Inferior parietal cortex (tissue), 1 donor: ENCODE results near the gene GABPB1.

Experiments used
- DNase-seq: peaks from one replicate; pipeline ENCODE4 v3.0.0-alpha.2; 2016; ENCODE audit errors: extremely low spot score

The GABPB1 gene

GRCh38 chr15:50277370-50277769 is 77.6 kb downstream of the GABPB1 start:
- no peak for DNase-seq

DNA sequence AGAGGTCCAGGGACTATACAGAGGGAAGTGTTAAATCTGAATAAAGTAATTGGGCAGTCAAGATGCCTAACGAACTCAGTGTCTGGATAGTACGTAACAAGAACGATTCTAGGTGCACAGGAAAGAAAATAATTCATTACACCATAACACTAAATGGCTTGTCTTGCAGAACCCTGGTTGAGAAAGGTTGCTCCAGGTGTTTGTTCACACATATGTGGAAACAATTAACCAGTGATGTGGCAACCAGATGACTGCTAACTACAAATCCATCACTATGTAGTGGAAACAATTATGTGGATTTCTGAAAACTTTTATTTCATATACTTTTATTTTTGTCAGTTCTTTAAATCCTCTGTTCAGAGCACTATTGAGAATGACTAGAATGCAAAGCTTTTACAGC is 79.1 kb downstream of the GABPB1 start:
- no peak for DNase-seq

DNA sequence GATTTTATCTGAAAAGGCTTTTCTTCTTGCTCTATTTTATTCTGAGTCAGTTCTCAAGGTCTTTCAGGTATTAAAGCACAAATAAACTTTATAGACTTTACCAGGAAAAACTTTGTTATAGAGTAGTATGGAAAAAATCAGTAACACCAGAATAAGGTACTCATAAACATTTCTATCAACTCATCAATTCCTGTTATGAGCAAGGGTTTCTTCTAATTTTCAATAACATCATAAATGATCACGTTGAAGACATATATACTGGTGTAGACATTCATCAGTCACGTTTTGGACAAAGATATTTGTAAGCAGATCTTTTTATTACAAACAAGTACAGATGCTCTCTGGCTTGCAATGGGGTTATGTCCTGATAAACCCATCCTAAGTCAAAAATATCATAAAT is 79.9 kb downstream of the GABPB1 start:
- DNase-seq: no peak

- no peak for DNase-seq
These were observed 87.4 kb downstream of the GABPB1 start for GRCh38 chr15:50267577-50267976.

DNA sequence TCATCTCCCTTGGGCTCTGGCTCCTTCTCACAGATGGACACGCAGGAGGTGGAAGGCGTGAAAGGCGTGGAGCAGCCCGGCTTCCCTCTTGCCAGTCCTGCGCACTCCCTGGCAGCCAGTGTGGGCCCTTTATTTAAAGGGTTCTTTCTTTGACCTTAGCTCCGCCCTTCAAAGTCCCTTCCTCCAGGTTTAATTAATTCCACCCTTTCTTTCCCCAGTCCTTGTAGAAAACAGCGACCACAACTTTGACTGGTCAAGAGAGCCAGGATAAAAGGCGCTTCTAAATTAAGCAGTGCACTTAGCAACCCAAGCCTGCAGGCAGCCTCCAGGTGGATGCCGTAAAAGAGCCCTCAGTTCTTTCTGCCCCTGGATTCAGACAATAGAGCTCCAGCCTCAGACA is 89.4 kb downstream of the GABPB1 start, which contains the start of gene HDC:
TSS of gene HDC (minus strand) at position 107 of the 400 bp plus-strand sequence. CDS start at position 4, 103 bp downstream.
- no peak for DNase-seq

GRCh38 chr15:50262533-50262932 is 92.5 kb downstream of the GABPB1 start:
- no peak for DNase-seq

DNA sequence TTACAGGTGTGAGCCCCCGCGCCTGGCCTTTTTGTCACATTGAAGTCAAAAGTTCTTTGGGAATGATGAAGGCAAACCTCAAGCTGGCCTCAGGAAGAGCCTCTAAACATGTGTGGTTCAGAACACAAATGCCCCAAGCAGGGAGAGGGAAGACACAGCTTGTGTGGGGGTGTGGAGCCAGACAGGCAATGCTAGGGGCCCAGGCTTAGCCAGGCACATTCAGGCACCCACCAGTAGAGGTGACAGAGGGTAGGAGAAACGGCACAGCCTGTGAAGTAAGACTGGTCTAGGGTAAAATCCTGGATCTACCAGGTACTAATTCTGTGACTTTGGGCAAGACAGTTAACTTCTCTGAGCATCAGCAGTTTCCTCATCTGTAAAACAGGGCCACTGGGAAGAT is 93.0 kb downstream of the GABPB1 start:
- DNase-seq: no peak

- DNase-seq: peak; percentile 7
These were observed 94.0 kb downstream of the GABPB1 start for GRCh38 chr15:50260969-50261496.

DNA sequence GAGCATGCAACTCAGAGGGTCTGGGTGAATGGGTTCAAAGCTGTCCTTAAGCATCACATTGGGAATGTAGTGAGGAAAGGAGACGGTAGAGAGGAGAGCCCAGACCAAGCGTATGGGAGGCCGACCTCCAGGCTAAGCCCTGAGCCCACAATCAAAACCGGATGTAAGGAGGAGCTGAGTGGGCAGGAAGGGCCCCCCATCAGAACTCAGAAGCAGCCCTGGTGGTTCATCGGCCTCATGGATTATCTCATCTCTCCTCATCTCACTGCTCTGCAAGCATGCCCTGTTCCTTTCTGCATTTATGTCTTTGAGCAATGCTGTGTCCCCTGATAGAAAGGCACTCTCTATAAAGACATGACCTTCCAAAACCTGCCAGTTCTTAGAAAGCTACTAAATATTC is 95.7 kb downstream of the GABPB1 start:
- DNase-seq: no peak

DNA sequence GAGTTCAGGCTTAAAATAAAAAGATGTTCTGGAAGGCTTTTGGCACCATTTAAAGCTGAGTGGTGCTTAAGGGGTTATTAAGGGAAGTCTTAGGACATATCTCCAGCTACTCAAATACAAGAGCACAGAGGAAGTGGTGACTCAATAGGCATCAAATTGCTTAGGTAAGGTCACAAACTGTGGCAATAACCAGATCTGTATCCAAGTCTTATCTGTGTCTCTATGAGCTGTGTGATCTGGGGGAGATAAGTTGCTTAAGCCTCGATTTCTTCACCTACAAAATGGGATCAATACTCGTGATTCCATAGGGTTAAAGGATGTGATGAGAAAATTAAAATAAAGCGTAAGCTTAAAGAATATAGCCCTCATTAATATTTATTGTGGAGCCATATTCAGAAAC is 97.1 kb downstream of the GABPB1 start:
- no peak for DNase-seq

- DNase-seq: no peak
These were observed 97.7 kb downstream of the GABPB1 start for GRCh38 chr15:50257332-50257731.

GRCh38 chr15:50256188-50257041 is 98.6 kb downstream of the GABPB1 start:
- DNase-seq: no peak

DNA sequence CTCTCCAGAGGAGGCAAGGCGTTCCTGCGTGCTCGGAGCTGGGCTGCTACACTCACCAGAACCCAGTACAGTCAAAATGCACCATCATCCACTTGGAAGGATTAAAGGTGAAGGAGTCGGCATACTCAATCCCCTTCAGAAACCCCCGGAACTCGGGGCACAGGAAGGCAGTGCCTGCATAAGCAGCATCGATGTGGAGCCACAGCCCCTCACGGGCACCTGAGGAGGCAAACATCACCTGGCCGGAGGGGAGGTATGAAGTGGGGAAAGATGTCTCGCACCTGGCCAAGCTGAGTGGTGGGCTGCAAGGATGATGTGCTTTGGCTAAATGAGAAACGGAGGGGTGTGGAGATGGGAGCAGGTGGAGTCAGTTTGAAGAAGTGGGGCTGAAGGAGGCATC is 102.4 kb downstream of the GABPB1 start:
- no peak for DNase-seq

DNA sequence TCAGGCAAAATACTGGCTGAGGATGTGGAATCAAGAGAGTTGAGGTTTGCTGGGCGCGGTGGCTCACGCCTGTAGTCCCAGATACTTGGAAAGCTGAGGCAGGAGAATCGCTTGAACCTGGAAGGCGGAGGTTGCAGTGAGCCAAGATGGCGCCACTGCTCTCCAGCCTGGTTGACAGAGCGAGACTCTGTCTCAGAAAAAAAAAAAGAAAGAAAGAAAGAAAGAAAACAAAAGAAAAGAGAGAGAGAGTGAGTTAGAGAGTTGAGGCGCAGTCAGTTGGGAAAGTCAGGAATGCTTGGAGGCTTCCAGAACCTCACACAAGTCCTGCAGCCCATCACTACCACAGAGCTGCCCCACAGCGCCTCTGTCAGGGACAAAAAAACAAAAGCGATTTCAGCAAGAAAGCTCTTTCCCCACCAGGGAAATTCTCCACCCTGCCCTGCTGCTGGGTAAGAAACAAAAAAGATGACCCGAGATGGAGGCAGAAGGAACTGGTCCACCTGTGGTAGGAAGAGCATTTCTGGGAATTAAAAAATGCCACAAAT is 103.3 kb downstream of the GABPB1 start:
- no peak for DNase-seq

DNA sequence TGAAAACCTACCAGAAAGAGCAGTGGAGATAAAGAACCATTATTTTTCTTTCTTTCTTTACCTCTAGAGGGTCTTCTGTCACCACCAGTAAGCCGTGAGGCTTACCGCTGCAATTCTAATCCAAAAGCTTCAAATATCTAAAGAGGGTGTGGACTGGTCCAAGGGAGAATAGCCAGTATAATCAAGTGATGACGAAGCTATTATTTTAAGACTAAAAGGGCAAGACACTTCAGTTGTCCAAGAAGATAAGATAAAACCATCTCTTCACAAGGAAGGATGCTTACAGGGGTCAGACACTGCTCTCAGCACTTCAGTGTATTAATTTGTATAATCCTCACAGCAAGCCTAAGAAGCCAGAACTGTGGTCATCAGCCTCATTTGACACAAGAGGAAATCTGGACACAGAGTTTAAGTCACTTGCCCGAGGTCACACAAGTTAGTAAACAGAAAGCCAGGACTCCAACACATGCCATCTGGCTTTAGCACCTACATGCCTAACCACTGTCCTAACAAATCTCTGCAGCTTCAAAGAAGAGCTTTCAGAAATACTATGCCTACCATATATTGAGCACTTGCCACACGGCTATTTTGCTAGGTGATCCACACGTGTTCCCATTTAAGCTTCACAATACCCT is 104.1 kb downstream of the GABPB1 start:
- DNase-seq: no peak

- DNase-seq: no peak
These were observed 105.3 kb downstream of the GABPB1 start for GRCh38 chr15:50249704-50250103.

- DNase-seq: no peak
These were observed 105.9 kb downstream of the GABPB1 start for GRCh38 chr15:50248994-50249582.

GRCh38 chr15:50247819-50248655 is 107.0 kb downstream of the GABPB1 start:
- DNase-seq: no peak

GRCh38 chr15:50246631-50247030 is 108.4 kb downstream of the GABPB1 start:
- DNase-seq: no peak

DNA sequence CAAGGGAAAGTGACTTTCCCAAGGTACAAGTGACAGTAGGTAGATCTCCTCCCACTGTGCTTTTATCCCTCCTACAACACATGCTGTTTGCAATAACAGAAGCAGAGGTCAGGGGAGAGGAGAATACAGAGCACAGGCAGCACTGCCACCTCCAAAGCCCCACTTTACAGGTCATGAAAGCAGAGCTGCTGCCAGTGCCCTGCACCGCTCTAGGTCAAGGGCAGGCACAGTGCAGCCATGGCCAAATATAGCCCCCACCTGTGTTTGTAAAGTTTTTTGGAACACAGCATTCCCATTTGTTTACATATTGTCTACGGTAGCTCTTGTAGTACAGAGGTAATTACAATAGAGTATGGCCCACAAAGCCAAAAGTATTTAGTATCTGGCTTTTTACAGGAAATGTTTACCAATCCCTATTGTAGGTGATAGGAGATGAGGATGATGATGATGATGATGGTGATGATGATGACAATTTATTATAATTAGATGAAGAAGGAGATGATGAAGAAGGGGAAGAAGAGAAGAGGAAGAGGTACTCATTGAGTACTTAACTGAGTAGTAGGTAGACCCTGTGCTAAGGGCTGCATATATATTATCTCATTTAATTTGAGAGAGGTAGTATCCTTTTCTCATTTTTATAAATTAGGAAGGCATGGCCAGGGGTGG is 109.9 kb downstream of the GABPB1 start:
- DNase-seq: no peak

DNA sequence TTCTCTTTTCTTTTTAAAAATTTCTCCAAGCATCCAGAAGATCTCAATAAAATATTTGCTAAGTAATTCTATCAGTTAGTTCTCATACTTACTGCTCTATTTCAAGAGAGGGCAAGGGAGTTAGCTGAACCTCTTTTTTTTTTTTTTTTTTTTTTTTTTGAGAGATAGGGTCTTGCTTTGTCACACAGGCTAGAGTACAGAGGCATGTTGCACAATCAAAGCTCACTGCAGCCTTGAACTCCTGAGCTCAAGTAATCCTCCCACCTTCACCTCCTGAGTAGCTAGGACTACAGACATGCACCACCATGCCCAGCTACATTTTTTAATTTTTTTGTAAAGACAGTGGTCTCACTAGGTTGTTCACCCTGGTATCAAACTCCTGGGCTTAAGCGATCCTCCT is 110.8 kb downstream of the GABPB1 start:
- DNase-seq: no peak
